ENCODE results near the gene BCL6B. TPM values are rescaled to one million over a fixed set of nuclear protein-coding genes. Genes with fewer than 3 reads are reported as not detected.

The BCL6B gene
- total RNA-seq = 0.90 and 4.7 TPM in 2 replicates

DNA sequence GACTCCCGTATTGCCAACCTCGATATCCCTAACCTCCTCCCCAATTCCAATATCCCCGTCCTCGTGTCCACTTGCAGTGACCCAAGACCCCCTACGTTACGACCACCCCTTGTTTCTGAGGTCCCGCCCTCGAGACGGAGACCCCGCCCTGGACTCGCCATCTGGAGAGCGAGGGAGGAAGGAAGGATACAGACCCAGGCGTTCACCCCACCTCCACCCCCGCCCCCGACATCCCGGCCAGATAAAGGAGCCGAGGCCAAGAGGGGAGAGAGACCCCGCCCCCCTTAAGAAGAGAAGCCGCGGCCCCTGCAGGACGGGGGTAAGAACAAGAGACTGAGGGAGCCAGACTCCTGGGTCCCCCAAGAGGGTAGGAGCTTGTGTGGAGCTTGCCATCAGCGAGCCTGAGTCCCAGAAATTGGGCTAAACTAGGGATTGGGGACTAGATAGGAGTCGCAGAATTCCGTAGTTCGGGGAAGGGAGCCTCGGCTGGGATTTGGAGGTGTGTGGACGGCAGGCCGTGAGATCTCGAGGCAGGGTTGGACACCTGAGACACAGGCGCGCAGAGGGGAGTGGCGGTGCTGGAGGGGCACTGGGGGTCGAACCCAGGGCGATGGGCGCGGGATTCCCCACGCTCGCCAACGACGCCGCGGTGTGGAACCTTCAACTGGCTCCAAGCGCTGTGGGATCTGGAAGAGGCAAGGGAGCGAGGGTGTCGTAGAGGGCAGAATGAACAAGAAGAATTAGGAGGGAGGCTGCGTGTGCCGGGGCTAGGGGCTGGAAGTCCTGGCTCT lies at the start of gene BCL6B:
Gene BCL6B, plus strand, starts transcription at position 270 of the 791 bp plus-strand sequence. CDS start 622 bp downstream, outside the sequence.

GRCh38 chr17:6995500-6996255 lies 27.2 kb upstream of the BCL6B start, which contains the start of gene ALOX12:
TSS of gene ALOX12 (plus strand) at chr17:6996049. CDS start at chr17:6996118, 69 bp downstream.

GRCh38 chr17:7035591-7036368 lies 12.9 kb downstream of the BCL6B start, which contains the start of gene SLC16A13:
TSS of gene SLC16A13 (plus strand) at chr17:7036015. CDS start at chr17:7036383, 368 bp downstream.

DNA sequence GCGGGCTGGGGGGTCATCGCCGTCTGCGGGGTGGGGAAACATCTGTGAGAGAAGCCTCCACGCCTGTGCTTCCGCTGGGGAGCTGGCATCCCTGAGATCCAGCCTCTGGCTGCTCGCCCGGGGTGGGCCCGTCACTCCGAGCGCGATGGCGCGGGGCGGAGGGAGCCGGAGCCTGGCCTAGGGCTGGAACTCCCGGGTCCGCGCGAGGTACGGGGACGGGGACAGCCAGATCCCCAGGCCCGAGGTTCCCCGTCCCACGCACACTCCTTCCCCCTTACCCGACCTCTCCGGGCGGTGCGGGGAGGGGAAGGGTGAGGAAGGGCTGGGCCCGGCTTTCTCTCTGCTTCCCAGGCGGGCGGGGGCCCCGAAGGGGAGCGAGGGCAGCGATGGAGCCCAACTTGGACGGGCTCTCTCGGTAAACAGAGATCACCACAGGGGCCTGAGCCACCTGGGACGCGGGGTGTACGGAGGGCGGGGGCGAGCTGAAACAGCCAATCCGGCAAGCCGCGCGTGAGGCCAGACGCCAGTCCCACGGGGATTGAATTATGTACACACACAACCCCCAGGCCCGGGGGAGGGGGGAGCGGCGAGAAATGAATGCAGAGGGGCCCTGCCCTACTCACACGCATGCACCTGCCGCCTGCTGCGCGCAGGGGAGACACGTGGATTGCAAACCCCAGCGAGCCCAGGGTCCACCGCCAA lies 20.8 kb downstream of the BCL6B start, which contains the start of gene SLC16A11:
Gene SLC16A11, minus strand, starts transcription at position 596 of the 702 bp plus-strand sequence. Its CDS starts 579 bp downstream, at position 17.

Other genes starting within 250 kb of the BCL6B start
- not detected in 2 replicates for gene FBXO39, start 246.8 kb upstream of the BCL6B start, total RNA-seq
- not detected in 2 replicates for gene TEKT1, start 191.3 kb upstream of the BCL6B start, total RNA-seq
- gene ALOX12, start 27.0 kb upstream of the BCL6B start, total RNA-seq = not detected in 2 replicates
- 237 and 238 TPM in 2 replicates for gene RNASEK, start 10.4 kb upstream of the BCL6B start, total RNA-seq
- gene SLC16A13, start 13.0 kb downstream of the BCL6B start, total RNA-seq = 0.90 and 1.1 TPM in 2 replicates
- gene SLC16A11, start 21.0 kb downstream of the BCL6B start, total RNA-seq = not detected in 2 replicates
- not detected in 2 replicates for gene CLEC10A, start 57.2 kb downstream of the BCL6B start, total RNA-seq
- not detected in 2 replicates for gene ASGR2, start 91.8 kb downstream of the BCL6B start, total RNA-seq
- gene ASGR1, start 156.3 kb downstream of the BCL6B start, total RNA-seq = 0.18 and 1.1 TPM in 2 replicates
- gene DLG4, start 196.8 kb downstream of the BCL6B start, total RNA-seq = 17.3 and 17.7 TPM in 2 replicates
- gene ACADVL, start 196.9 kb downstream of the BCL6B start, total RNA-seq = 559 and 643 TPM in 2 replicates
- gene DVL2, start 211.5 kb downstream of the BCL6B start, total RNA-seq = 33.4 and 33.9 TPM in 2 replicates
- gene PHF23, start 216.4 kb downstream of the BCL6B start, total RNA-seq = 41.3 and 81.2 TPM in 2 replicates
- 160 and 299 TPM in 2 replicates for gene GABARAP, start 219.4 kb downstream of the BCL6B start, total RNA-seq
- gene CTDNEP1, start 228.7 kb downstream of the BCL6B start, total RNA-seq = 65.3 and 66.3 TPM in 2 replicates
- 22.5 and 28.7 TPM in 2 replicates for gene ELP5, start 229.2 kb downstream of the BCL6B start, total RNA-seq
- gene CLDN7, start 239.4 kb downstream of the BCL6B start, total RNA-seq = 0.16 and 2.0 TPM in 2 replicates

Data from cardiac atrium fibroblast (primary cell).